Thyroid gland (tissue), 4 donors: ENCODE measurements around the gene ECHS1.

Experiments used
- CTCF ChIP-seq, 6 experiments: fragments of 200-600 bp in 3 of 6; fragments of 450-650 bp in 3 of 6; sonication (generic) in 3 of 6; IDR thresholded peaks; one replicate each; pipeline ENCODE4 v1.5.1; 2016 to 2019; ENCODE audit warnings: antibody characterized with exemption in 6 of 6, mild to moderate bottlenecking in 2 of 6, inconsistent platforms in 1 of 6, moderate library complexity in 1 of 6
- POLR2A ChIP-seq, 2 donors: fragments of 450-650 bp; IDR thresholded peaks; one replicate each; pipeline ENCODE4 v1.6.1; 2017; ENCODE audit warnings: antibody characterized with exemption in 2 of 2, mild to moderate bottlenecking in 2 of 2, moderate library complexity in 1 of 2

GRCh38 chr10:133325440-133326222 is 47.5 kb downstream of the ECHS1 start:
- TF ChIP-seq CTCF (IDR thresholded peaks at IDR 0.05) (no peak), POLR2A (IDR thresholded peaks at IDR 0.05) (no peak)
